ENCODE results near the gene LIM2.

DNA sequence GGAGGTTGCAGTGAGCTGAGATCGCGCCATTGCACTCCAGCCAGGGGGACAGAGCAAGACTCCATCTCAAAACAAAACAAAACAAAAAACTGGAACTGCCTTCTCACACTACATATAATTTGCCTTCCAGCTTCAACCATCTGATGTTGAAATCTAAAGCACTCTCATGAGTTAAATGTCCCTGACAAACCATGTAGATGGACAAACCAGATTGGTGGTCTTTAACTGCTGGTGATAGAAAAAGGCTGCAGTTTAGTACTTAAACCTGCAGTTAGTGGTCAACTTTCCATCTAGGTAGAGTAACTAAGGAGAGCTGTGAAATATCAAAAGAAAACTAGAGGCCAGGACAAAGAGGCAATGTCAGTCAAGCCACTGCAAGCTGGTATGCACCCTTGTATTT lies 8.4 kb upstream of the LIM2 start:
- TF ChIP-seq POLR2AphosphoS5 (IDR thresholded peaks at IDR 0.05; ENCODE audit: low read depth, low read length) (no peak), PAX5 (IDR thresholded peaks at IDR 0.05; ENCODE audit: insufficient read depth, low read length, severe bottlenecking) (no peak), SPI1 (IDR thresholded peaks at IDR 0.05; ENCODE audit: low read depth, low read length) (no peak), POLR2A (IDR thresholded peaks at IDR 0.05; ENCODE audit: low read depth, low read length) (no peak), POU2F2 (IDR thresholded peaks at IDR 0.05; ENCODE audit: low read depth, low read length) (no peak)

All from GM12891 (cell line).